ENCODE measurements around the gene RERE. TPM values are rescaled to one million over a fixed set of nuclear protein-coding genes. Genes with fewer than 3 reads are reported as not detected.
A peak's percentile ranks its signal among the peaks of the same experiment; 100 is the strongest.

The RERE gene
- total RNA-seq, 3 donors from 2014 or later = 99.5 to 204 (median 174) TPM

- no peak for DNase-seq
- H3K9me3 ChIP-seq = no peaks in the 10 kb centered on the region
- H3K36me3 ChIP-seq (ENCODE audit: low read depth) = no peaks in the 10 kb centered on the region
- no peak overlapping the region for H3K4me3 ChIP-seq
- peak; percentile 29 for ATAC-seq
- intact Hi-C loops (cut with DNase I, micrococcal nuclease) = no loop called here
- no peak for TF ChIP-seq CTCF (IDR thresholded peaks at IDR 0.05)
- no peaks in the 10 kb centered on the region for H3K4me1 ChIP-seq (ENCODE audit: low read depth)
These were observed 52.2 kb downstream of the RERE start for GRCh38 chr1:8765198-8765597.

GRCh38 chr1:8764293-8764937, 53.0 kb downstream of the RERE start:
- H3K9me3 ChIP-seq = no peaks in the 10 kb centered on the region
- no peaks in the 10 kb centered on the region for H3K36me3 ChIP-seq (ENCODE audit: low read depth)
- intact Hi-C loops (cut with DNase I, micrococcal nuclease) = no loop called here
- no peak for TF ChIP-seq CTCF (IDR thresholded peaks at IDR 0.05)
- no peak overlapping the region for H3K4me3 ChIP-seq
- DNase-seq (no peak), ATAC-seq (no peak)
- H3K4me1 ChIP-seq (ENCODE audit: low read depth) = no peaks in the 10 kb centered on the region

GRCh38 chr1:8763888-8764287, 53.6 kb downstream of the RERE start:
- ATAC-seq (peak; percentile 25), DNase-seq (no peak)
- H3K4me3 ChIP-seq = no peak overlapping the region
- TF ChIP-seq CTCF (IDR thresholded peaks at IDR 0.05) = no peak
- H3K9me3 ChIP-seq = no peaks in the 10 kb centered on the region
- no peaks in the 10 kb centered on the region for H3K4me1 ChIP-seq (ENCODE audit: low read depth)
- H3K36me3 ChIP-seq (ENCODE audit: low read depth) = no peaks in the 10 kb centered on the region
- intact Hi-C loops (cut with DNase I, micrococcal nuclease) = no loop called here

- peak; percentile 71 for ATAC-seq
- TF ChIP-seq CTCF (IDR thresholded peaks at IDR 0.05) = no peak
- intact Hi-C loops (cut with DNase I, micrococcal nuclease) = no loop called here
- Histone ChIP-seq H3K9me3 (no peaks in the 10 kb centered on the region), H3K4me1 (ENCODE audit: low read depth) (peaks cover 3% of the 10 kb centered on the region), H3K36me3 (ENCODE audit: low read depth) (no peaks in the 10 kb centered on the region), H3K4me3 (no peak overlapping the region)
- peak in 1 of 3 donors; percentile 49 for DNase-seq
These were observed 62.4 kb downstream of the RERE start for GRCh38 chr1:8754993-8755392.

GRCh38 chr1:8754247-8754650, 63.2 kb downstream of the RERE start:
- intact Hi-C loops (cut with DNase I, micrococcal nuclease) = no loop called here
- no peak overlapping the region for H3K4me3 ChIP-seq
- no peak for TF ChIP-seq CTCF (IDR thresholded peaks at IDR 0.05)
- DNase-seq (no peak), ATAC-seq (no peak)
- no peaks in the 10 kb centered on the region for H3K9me3 ChIP-seq
- peaks cover 3% of the 10 kb centered on the region for H3K4me1 ChIP-seq (ENCODE audit: low read depth)
- H3K36me3 ChIP-seq (ENCODE audit: low read depth) = no peaks in the 10 kb centered on the region

- Histone ChIP-seq H3K4me3 (no peak overlapping the region), H3K9me3 (no peaks in the 10 kb centered on the region), H3K36me3 (ENCODE audit: low read depth) (no peaks in the 10 kb centered on the region), H3K4me1 (ENCODE audit: low read depth) (peaks cover 3% of the 10 kb centered on the region)
- DNase-seq = no peak
- TF ChIP-seq CTCF (IDR thresholded peaks at IDR 0.05) = no peak
- intact Hi-C loops (cut with DNase I, micrococcal nuclease) = no loop called here
- ATAC-seq = no peak
These were observed 63.7 kb downstream of the RERE start for GRCh38 chr1:8753736-8754135.

Measured in mucosa of descending colon (tissue), 3 donors.